ENCODE data around the gene PACRG.

The PACRG gene

GRCh38 chr6:163149279-163149848, 421.6 kb downstream of the PACRG start:
- no peak for DNase-seq

DNA sequence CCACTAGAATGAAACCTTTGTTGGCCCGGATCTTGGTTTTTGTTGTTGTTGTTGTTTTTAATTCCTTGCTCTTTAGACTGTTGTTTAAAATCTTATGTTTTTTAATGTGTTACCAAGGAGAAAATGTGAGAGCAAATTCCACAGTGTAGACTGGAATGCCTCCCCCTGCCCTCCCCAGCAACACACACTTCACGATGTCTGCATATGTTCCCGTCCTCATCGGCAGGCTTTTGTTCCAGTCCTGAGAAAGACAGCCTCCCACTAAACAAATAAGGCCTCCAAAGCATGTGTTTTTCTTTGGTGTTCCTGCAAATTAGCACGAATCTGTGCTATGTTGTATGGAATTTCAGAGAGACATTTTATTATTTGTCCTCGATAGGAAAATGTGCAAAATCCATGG, 423.4 kb downstream of the PACRG start:
- DNase-seq: no peak

GRCh38 chr6:163152701-163153100, 424.9 kb downstream of the PACRG start:
- no peak for DNase-seq

- DNase-seq: no peak
Measured at GRCh38 chr6:163159110-163159509, 431.3 kb downstream of the PACRG start.

DNA sequence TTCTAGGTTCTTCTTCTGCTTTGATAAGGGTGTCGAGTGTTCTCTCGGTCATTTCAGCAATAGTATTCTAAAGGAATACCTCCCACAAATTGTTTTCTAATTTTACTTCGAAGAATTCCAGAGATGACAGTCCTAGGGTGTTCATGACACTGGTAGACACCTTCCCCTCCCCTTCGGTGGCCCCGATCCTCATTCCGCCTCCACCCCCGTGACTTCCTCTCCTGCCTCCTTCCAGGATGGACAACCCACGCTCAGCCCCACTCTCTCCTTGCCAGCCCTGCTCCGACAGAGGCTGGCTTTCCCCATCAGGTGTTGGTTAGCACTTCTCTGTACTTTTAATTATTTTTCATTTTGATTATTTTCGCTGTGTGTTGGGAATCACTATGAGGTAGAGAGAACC, 431.9 kb downstream of the PACRG start:
- no peak for DNase-seq

DNA sequence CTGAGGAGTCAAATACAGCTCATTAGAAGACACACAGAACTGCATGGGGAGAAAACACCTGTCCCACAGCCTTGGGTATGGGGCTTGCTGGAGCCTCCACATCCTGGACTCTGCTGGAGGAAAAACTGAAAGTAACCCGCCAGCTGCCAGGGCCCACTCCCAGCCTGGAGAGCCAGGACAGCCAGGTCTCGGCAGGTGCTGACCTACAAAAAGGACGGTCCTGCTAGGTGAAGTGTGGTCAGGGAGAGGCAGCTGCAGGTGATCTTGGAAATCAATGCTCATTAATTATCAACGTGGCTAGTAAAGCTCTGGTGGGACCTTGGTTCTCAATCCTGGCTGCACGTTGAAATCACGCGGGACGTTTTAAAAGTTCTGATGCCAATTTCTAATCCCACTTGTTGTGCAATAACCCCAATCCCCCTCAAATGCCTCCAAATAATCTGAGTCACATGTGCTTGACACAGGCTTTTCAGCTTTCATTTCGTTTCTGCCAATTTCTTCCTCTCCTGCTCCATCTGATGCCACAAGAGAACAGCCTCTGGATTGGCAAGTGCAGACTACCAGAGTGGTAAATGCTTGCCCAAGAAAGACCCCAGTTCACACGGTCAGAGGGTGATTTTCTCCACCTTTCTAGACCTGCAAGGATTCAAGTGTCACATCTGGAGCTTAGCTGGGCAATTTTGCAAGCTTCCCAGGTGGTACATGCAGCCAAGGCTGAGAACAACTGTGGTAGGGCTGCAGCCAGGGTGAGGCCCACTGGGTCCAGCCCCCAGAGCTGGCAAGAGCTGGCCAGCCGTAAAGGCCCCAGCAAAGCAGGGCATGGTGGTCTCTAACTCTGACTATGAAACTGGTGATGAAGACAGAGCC, 434.5 kb downstream of the PACRG start:
- DNase-seq: no peak

DNA sequence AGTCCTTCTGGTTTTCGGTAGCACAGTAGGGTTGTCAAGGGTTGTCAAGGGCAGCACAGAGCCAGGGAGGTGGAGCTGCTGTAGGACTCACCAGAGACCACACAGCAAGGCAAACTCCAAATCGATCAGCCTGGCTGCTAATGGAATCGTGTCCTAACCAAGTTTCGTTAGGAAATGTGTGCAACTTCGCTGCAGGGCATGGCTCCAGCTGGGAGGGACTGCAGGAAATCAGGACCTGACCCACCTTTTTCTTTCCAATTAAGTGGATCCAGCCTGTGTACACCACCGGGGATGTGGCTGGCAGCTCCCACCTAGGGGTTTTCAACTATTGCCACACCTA, 435.1 kb downstream of the PACRG start:
- DNase-seq: no peak

DNA sequence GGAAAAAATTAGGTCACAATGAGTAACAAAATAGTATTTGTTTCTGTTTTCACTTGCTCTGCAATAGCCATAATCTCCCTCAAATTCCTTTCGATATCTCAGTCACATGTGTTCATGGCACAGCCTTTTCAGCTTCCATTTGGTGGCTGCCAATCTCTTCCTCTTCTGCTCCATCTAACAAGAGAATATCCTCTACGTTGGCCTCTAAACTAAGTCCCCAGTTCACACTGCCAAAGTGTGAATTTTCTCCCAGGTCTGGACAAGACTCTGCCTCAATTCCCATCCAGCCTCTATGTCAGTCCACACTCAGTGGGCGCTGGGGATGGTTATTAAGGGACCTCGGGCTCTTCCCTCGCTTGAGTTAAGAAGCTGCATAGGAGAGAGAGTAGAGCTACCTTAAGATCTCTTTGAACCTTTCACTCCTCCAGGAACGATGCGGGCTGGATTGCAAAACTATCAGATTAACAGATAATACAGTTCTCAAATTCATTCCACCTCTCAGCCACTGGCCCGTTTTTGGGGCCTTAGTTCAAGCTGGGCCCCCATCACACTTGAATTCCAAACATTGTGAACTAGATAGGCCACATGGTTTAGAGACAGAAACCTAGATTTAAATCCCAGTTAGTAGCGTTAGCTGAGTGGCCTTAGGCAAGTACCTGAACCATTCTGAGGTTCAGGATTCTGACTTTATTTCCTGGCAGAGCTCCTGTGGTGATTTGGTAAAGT, 436.6 kb downstream of the PACRG start:
- DNase-seq: no peak

GRCh38 chr6:163165155-163165910, 437.6 kb downstream of the PACRG start:
- DNase-seq: no peak

DNA sequence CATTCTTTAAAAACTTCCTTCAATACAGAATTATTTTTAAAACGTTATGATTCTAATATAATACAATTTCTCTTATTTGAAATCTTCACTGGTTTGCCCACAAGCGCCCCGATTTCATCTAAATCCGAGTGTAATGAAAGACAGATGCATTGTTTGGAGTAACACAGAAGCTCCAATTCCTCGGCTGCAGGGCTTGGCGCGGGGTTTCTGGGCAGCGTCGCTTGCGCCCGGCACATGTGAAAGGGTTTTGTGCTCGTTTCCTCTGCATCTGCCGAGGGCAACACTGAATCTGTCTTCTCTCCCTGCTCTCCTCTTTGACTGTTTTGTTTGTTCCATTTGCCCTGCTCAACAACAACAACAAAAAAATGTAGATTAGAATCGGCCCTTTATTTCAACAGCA, 438.1 kb downstream of the PACRG start:
- DNase-seq: no peak

DNA sequence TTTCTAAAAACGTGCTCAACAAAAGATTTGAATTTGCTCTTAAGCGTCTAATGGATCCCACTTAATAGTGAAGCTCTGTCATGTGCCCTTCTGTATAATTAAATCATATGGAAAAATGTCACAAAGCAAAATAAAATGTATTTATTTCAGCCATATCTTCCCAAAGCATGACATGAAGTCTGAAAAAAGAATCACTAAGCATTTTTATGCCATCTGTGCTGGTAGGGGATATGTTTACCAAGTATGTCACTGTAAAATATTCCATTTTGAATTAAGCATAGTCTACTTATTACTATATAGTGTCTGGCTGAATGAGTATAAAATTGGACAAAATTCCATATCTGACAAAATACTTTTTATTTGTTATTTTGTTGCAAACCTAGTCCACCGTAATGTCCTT, 438.7 kb downstream of the PACRG start:
- no peak for DNase-seq

- no peak for DNase-seq
Measured at GRCh38 chr6:163169521-163169920, 441.7 kb downstream of the PACRG start.

DNA sequence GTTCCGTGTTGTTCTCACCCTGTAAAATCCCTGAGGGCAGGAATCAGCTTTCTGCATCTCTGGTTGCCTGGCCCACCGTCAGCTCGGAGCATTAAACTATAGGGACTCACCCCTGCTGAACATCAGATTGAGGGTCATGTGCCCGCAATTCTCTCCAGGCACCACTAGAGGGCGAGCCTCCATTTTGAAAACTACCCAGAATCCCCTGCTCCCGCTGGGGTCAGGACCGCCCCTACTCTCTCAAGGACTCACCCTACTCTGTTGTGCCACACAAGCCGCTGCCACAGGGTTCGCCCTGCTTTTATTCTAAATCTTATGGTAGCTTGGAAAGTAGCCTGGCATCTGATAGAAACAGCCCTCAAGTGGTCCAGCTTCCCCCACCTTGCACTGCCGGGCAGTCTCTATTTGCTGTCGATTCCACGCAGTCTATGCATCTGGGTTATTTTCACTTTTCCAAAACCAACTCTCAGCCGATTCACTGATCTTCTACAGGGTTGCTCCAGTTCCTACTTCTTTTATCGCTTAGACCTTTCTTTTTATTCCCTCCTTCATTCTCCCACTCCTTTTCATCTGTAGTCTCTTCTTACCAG, 442.6 kb downstream of the PACRG start:
- DNase-seq: no peak

DNA sequence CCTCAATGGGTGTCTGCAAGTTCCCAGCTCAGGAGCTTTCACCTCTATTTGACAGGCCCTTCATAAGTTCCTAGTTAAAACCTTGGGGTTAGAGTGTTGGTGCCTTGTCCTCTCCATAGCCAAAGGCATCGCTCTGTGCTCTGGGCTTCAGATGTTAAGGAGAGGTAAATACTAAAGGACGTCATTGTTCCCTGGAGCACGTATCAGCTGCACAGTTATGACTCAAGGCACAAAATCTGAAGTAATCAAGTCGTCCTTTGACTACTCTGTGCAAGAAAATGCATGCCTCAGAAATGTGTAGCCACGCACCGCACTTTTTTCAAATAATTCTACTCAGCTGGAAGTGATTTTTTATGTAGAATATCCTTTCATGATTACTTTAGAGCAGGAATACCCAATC, 446.0 kb downstream of the PACRG start:
- DNase-seq: no peak

DNA sequence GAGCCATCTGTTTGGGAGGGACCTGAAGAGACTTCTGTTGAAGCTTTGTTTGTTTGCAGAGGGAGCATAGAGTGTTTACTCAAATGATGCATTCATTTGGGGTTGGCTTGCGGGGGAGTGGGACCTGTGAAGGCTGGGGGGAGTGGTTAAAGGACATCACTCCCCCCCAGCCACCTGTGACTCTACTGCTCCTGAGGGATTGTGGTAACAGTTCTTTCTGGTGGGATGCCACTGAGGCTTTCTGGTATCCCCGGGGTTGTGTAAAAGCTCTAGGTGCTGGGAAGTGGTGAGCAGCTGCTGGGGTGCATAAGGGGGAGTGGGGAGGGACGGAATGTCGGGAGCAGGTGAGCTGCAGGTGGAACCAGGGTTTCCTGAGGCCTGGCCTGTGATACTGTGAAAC, 447.5 kb downstream of the PACRG start:
- no peak for DNase-seq

DNA sequence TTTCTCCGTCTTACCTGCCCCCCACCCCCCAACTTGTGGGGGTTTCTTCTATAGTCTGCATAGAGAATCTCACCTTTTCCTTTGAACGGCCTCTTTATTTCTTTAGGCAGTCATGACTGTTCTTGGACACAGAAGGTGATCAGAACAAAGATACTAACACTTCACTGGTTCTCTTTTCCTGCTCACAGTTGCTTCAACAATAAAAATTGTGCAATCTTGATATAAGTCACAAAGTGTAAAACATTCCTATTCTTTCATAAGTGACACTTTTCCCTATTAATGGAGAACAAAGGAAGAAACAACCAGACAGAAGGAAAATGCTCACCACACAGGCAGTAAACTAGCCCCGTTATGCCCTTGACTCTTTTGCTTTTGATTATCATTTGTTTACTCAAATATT, 448.3 kb downstream of the PACRG start:
- DNase-seq: no peak

DNA sequence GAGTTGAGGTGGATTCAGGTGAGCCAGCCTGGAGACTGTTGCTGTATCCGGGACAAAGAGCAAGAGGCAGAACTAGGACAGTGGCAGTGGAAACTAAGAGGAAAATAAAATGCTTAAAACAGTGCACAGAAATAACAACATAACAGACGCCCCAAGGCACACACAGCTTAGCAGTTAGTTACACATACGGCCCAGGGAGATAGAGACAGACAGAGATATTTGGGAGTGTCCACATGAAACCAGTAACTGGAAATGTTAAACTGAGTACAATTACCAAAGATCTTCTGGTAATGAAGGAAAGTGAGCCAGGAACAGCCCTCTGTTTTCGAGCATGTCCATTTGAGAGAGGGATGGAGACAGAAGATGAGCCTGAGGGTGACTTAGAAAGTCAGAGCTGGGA, 449.2 kb downstream of the PACRG start:
- DNase-seq: no peak

- DNase-seq: no peak
Measured at GRCh38 chr6:163177892-163178420, 450.2 kb downstream of the PACRG start.

- no peak for DNase-seq
Measured at GRCh38 chr6:163179061-163179460, 451.3 kb downstream of the PACRG start.

DNA sequence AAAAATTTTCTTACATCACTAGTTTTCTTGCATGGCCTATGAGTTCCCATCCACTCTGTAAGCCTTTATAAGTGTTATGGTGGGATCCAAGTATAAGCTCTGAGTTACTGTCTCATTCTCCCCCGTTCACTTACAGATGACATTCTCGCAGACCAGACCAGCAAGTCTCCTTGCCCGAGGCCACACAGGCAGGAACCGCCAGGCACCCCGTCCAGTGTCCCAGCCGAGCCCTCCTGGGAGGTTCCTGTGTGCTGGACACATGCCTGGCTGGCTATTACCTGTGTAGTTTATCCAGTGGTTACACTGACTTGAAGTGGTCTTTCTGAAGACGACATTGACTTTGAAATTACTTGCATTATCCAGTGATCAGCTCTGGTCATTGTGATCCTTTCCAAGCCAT, 451.9 kb downstream of the PACRG start:
- no peak for DNase-seq

GRCh38 chr6:163180874-163181541, 453.2 kb downstream of the PACRG start:
- DNase-seq: no peak

GRCh38 chr6:163181666-163182180, 453.9 kb downstream of the PACRG start:
- DNase-seq: no peak

Measured in activated CD4-positive, alpha-beta T cell treated with anti-CD3 and anti-CD28 coated beads, Interleukin-2, amount 50 U/mL, for 4 hours (primary cell).